ENCODE data around the gene VEGFB.

- TF ChIP-seq CTCF (IDR thresholded peaks at IDR 0.05) (no peak), POLR2A (IDR thresholded peaks at IDR 0.05) (no peak)
These were observed 4.6 kb upstream of the VEGFB start for GRCh38 chr11:64229744-64230170.

Data from uterus (tissue), 2 donors.